K562 (cell line): ENCODE data around the gene PPP6R1. TPM values are rescaled to one million over a fixed set of nuclear protein-coding genes. Genes with fewer than 3 reads are reported as not detected.

Source experiments
- ATAC-seq: fragments of 200-7000 bp; cut with Tn5 transposase; 3 replicates; pipeline ENCODE4 v1.9.1; 2020; ENCODE audit warnings: moderate library complexity
- BruUV-seq: library from RNA; stranded (reverse); fragments of 400-500 nt; replicated peaks from 2 replicates; lab custom pipeline; 2021; lab: Mats Ljungman, UMichigan
- CTCF ChIA-PET: fragments of 300-600 bp; formaldehyde crosslinking; extraction: SDS; loops from one replicate; lab custom pipeline; 2021; ENCODE audit warnings: low intra/inter-chr PET ratio; lab: Yijun Ruan, JAX
- POLR2A ChIA-PET: fragments of 300-600, 350-650 bp; sonication (Branson Sonifier 250); formaldehyde crosslinking; extraction: SDS; loops from one replicate; lab custom pipeline; 2021; ENCODE audit warnings: antibody characterized with exemption, inconsistent platforms; lab: Yijun Ruan, JAX
- DNase-seq, 4 experiments: peaks; one replicate each; pipeline versions ENCODE4 v3.0.0 to v3.0.0-alpha.2; 2011 to 2018; ENCODE audit warnings: low spot score in 3 of 4, mixed read lengths in 3 of 4; ENCODE audit errors: extremely low read depth in 1 of 4
- FAIRE-seq: peaks from 2 replicates; lab custom pipeline; 2011; peaks lifted over from hg19 to GRCh38; lab: Jason Lieb, UNC
- H2AFZ ChIP-seq: 2 replicates; pipeline ENCODE4 v1.6.0; 2011; ENCODE audit warnings: low read depth, low read length, control low read depth, inconsistent platforms
- H3K27ac ChIP-seq: fragments of 200-600 bp; 3 replicates; pipeline ENCODE4 v1.8.0; 2011; ENCODE audit warnings: low read depth, mild to moderate bottlenecking, control low read depth, inconsistent platforms, low read length, moderate library complexity, mixed read lengths; ENCODE audit errors: extremely low read depth
- H3K27me3 ChIP-seq, 2 experiments: fragments of 300-600 bp in 1 of 2; 2 replicates in 1 of 2; 3 replicates in 1 of 2; pipeline versions ENCODE4 v1.6.0 to v1.8.0; 2011; ENCODE audit warnings: inconsistent platforms in 2 of 2, low read length in 2 of 2, mild to moderate bottlenecking in 1 of 2, mixed read lengths in 1 of 2, moderate library complexity in 1 of 2; ENCODE audit not compliant: control insufficient read depth in 2 of 2, insufficient read depth in 2 of 2
- H3K36me3 ChIP-seq: fragments of 300-600 bp; 3 replicates; pipeline ENCODE4 v1.8.0; 2011; ENCODE audit warnings: mild to moderate bottlenecking, low read length, inconsistent platforms; ENCODE audit not compliant: control insufficient read depth, insufficient read depth
- H3K4me1 ChIP-seq, 2 experiments: fragments of 200-600 bp in 1 of 2; replicated peaks in 1 of 2; 2 replicates in 1 of 2; 3 replicates in 1 of 2; pipeline versions ENCODE4 v1.5.1 to v1.8.0; 2011; ENCODE audit warnings: inconsistent platforms in 2 of 2, low read length in 2 of 2, mild to moderate bottlenecking in 1 of 2, mixed read lengths in 1 of 2, moderate library complexity in 1 of 2; ENCODE audit not compliant: control insufficient read depth in 2 of 2, insufficient read depth in 2 of 2
- H3K4me2 ChIP-seq: 2 replicates; pipeline ENCODE4 v1.6.1; 2011; ENCODE audit warnings: low read length, control low read depth, inconsistent platforms, mixed read lengths; ENCODE audit not compliant: insufficient read depth
- H3K4me3 ChIP-seq: fragments of 200-600 bp; sonication (generic), shearing (Covaris generic); 2 replicates; pipeline ENCODE4 v1.5.1; 2016; ENCODE audit warnings: control low read depth, inconsistent platforms
- H3K79me2 ChIP-seq: fragments of 200-600 bp; 3 replicates; pipeline ENCODE4 v1.8.0; 2011; ENCODE audit warnings: low read length, inconsistent platforms; ENCODE audit not compliant: control insufficient read depth, insufficient read depth
- H3K9ac ChIP-seq, 2 experiments: 2 replicates each; pipeline versions ENCODE4 v1.6.0 to v1.6.1; 2011; ENCODE audit warnings: low read depth in 2 of 2, low read length in 2 of 2, control low read depth in 1 of 2, inconsistent platforms in 1 of 2, mild to moderate bottlenecking in 1 of 2, mixed read lengths in 1 of 2; ENCODE audit not compliant: insufficient read depth in 1 of 2
- H3K9me1 ChIP-seq: one replicate; pipeline ENCODE4 v1.6.0; 2011; ENCODE audit warnings: inconsistent platforms, mild to moderate bottlenecking, low read length, moderate library complexity; ENCODE audit not compliant: control insufficient read depth, insufficient read depth
- H3K9me3 ChIP-seq: replicated peaks from 2 replicates; pipeline ENCODE4 v1.5.1; 2011; ENCODE audit warnings: low read depth, low read length, inconsistent platforms; ENCODE audit not compliant: control insufficient read depth, insufficient read depth
- H4K20me1 ChIP-seq: replicated peaks from 2 replicates; pipeline ENCODE4 v1.6.1; 2011; ENCODE audit warnings: low read length, inconsistent platforms, mixed read lengths; ENCODE audit not compliant: control insufficient read depth, insufficient read depth
- BRF1 ChIP-seq: IDR thresholded peaks from 3 replicates; pipeline ENCODE4 v1.6.1; 2011; ENCODE audit warnings: borderline replicate concordance, mild to moderate bottlenecking; ENCODE audit not compliant: insufficient read length; ENCODE audit errors: extremely low read depth
- KDM4B ChIP-seq, 2 experiments: fragments of 450-650 bp in 1 of 2; sonication (generic) in 1 of 2; IDR thresholded peaks; 2 replicates each; pipeline ENCODE4 v1.6.1; 2016 to 2017; ENCODE audit warnings: borderline replicate concordance in 2 of 2, antibody characterized with exemption in 1 of 2, low read depth in 1 of 2, mild to moderate bottlenecking in 1 of 2
- NR3C1 ChIP-seq: sonication (generic); formaldehyde crosslinking; IDR thresholded peaks from 2 replicates; pipeline ENCODE4 v1.8.1; 2022; ENCODE audit warnings: missing genetic modification reagents
- OTX1 ChIP-seq: fragments of 450-650 bp; formaldehyde crosslinking; IDR thresholded peaks from 2 replicates; pipeline ENCODE4 v1.4.0; 2022; ENCODE audit warnings: mild to moderate bottlenecking
- TAF1 ChIP-seq: IDR thresholded peaks from 2 replicates; pipeline ENCODE4 v1.6.1; 2011; ENCODE audit warnings: mild to moderate bottlenecking, low read length, moderate library complexity; ENCODE audit not compliant: insufficient read depth, control insufficient read depth, severe bottlenecking; ENCODE audit errors: extremely low read depth
- ZMIZ1 ChIP-seq, 2 experiments: fragments of 150-350 bp in 1 of 2; IDR thresholded peaks; 2 replicates each; pipeline ENCODE4 v1.6.1; 2012 to 2016; ENCODE audit warnings: low read depth in 2 of 2, low read length in 2 of 2, mild to moderate bottlenecking in 1 of 2, moderate library complexity in 1 of 2
- ZNF143 ChIP-seq: sonication (generic); formaldehyde crosslinking; IDR thresholded peaks from 2 replicates; pipeline ENCODE4 v1.9.0; 2022; ENCODE audit warnings: mild to moderate bottlenecking, missing genetic modification reagents
- ZNF175 ChIP-seq: fragments of 200-800 bp; sonication (Bioruptor generic); IDR thresholded peaks from 2 replicates; pipeline ENCODE4 v1.6.1; 2016; ENCODE audit warnings: low read depth, mild to moderate bottlenecking, missing genetic modification characterization, missing compliant biosample characterization
- ZNF197 ChIP-seq: fragments of 200-800 bp; sonication (Bioruptor generic); IDR thresholded peaks from 2 replicates; pipeline ENCODE4 v1.6.1; 2016; ENCODE audit warnings: low read depth, missing genetic modification characterization, missing compliant biosample characterization
- ZNF699 ChIP-seq: fragments of 250-450 bp; sonication (Bioruptor Pico); IDR thresholded peaks from 2 replicates; pipeline ENCODE4 v1.8.0; 2021; ENCODE audit warnings: mild to moderate bottlenecking, moderate library complexity; ENCODE audit not compliant: insufficient replicate concordance
- WGBS: fragments of 100-300 bp; shearing (Covaris generic); methylation state at CpG from one replicate; pipeline ENCODE4 v1.1.6; 2016; ENCODE audit warnings: low coverage, mixed read lengths; ENCODE audit not compliant: insufficient coverage; ENCODE audit errors: missing lambda C conversion rate; 5-methylcytosine and 5-hydroxymethylcytosine counted together
- in situ Hi-C: fragments of 300-500 bp; cut with MboI; formaldehyde crosslinking; loops from 4 replicates; pipeline ENCODE4 v1.15.0; 2018; ENCODE audit warnings: inconsistent platforms, mixed read lengths
- intact Hi-C: fragments of 100-400 bp; cut with micrococcal nuclease; formaldehyde crosslinking; loops from 2 replicates; pipeline ENCODE4 v1.14.2; 2022
- polyA plus RNA-seq, 8 experiments: library from polyadenylated mRNA; depleted of rRNA in 4 of 8; stranded (reverse) in 5 of 8; unstranded in 3 of 8; fragments of >200 nt; fragmentation: Nextera tagmentation in 2 of 8; fragmentation: Illumina TruSeq in 1 of 8; extraction: Ambion mirVana in 2 of 8; extraction: Trizol in 1 of 8; gene quantifications; 2 replicates each; pipeline versions ENCODE4 v1.2.1 to v1.2.3, GENCODE V29; 2011 to 2014; ENCODE audit warnings: inconsistent platforms in 1 of 8, missing spikeins in 1 of 8
- total RNA-seq, 7 experiments: library from RNA; depleted of rRNA in 6 of 7; stranded (reverse); fragments of >200 nt in 6 of 7; fragmentation: Illumina TruSeq in 2 of 7; extraction: Trizol in 2 of 7; gene quantifications; 2 replicates each; pipeline versions ENCODE4 v1.2.1 to v1.2.3, GENCODE V29; 2011 to 2021; ENCODE audit warnings: low replicate concordance in 1 of 7
- TF ChIP-seq, protein P1 (sequence below): fragments of 250-450 bp; sonication (Bioruptor Pico); IDR thresholded peaks from 2 replicates; pipeline ENCODE4 v1.5.0; 2022; ENCODE audit warnings: mild to moderate bottlenecking
- TF ChIP-seq, protein P2 (sequence below): fragments of 250-450 bp; sonication (Bioruptor Pico); IDR thresholded peaks from 2 replicates; pipeline ENCODE4 v1.8.0; 2021; ENCODE audit warnings: mild to moderate bottlenecking, moderate library complexity

Gene PPP6R1
- total and polyA plus RNA-seq, 9 of the 15 experiments (the other 6 are each of a cell fraction or from before 2014, with no cell fraction given): 0.48 to 135 (median 37.2) TPM

DNA sequence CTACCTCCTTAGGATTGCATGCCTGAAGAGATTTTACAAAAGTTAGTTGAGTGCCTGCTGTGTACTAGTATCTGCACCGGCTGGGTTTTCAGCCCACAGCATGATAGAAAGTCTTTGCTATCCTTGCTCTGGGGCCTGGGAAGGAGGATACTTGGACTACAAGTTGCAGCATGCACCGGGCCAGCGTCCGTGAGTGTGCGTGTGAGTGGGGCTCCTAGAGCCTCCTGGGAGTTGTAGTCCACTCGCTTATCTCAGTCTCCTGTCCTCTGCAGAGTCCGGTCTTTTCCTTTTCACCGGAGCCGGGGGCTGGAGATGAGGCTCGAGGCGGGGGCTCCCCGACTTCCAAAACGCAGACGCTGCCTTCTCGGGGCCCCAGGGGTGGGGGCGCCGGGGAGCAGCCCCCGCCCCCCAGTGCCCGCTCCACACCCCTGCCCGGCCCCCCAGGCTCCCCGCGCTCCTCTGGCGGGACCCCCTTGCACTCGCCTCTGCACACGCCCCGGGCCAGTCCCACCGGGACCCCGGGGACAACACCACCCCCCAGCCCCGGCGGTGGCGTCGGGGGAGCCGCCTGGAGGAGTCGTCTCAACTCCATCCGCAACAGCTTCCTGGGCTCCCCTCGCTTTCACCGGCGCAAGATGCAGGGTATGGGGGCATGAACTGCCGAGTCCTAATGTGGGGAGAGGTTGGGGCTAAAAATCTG, 45.6 kb upstream of the PPP6R1 start:
- FAIRE-seq (peak; percentile 87), DNase-seq (peak; percentile 69 to 86 (median 78)), ATAC-seq (peak; percentile 92)
- Histone ChIP-seq H3K4me1 (peaks cover 9 to 44% of the 10 kb centered on the region in 2 experiments; a peak in 4 of 5 replicates), H3K27ac (no peak overlapping the region), H4K20me1 (no peaks in the 10 kb centered on the region), H3K4me2 (no peak overlapping the region), H3K9ac (no peak overlapping the region), H3K9me1 (no peaks in the 10 kb centered on the region), H3K79me2 (no peaks in the 10 kb centered on the region), H3K36me3 (peaks cover 5% of the 10 kb centered on the region; the same call in 1 of the 3 replicates), H2AFZ (no peak overlapping the region), H3K4me3 (no peak overlapping the region), H3K9me3 (no peaks in the 10 kb centered on the region; the same call in 1 of the 2 replicates), H3K27me3 (no peaks in the 10 kb centered on the region)
- CTCF ChIA-PET: no interaction called here
- POLR2A ChIA-PET: interaction anchor here (0.9 to 2.6 kb wide), 2 partner anchors 16 to 103 kb away, joined by 3 to 12 read pairs; partner anchors contain the start of gene UBE2S
- in situ Hi-C loops: no loop called here
- intact Hi-C loops: loop anchor here (5.0 kb wide), 2 partner anchors 33 to 83 kb away; partner anchors contain the start of genes KMT5C and RPL28
- WGBS: 50% methylated on average over 23 of the region's 39 CpGs
- no TSS peak for BruUV-seq
- TF ChIP-seq, protein P1, sequence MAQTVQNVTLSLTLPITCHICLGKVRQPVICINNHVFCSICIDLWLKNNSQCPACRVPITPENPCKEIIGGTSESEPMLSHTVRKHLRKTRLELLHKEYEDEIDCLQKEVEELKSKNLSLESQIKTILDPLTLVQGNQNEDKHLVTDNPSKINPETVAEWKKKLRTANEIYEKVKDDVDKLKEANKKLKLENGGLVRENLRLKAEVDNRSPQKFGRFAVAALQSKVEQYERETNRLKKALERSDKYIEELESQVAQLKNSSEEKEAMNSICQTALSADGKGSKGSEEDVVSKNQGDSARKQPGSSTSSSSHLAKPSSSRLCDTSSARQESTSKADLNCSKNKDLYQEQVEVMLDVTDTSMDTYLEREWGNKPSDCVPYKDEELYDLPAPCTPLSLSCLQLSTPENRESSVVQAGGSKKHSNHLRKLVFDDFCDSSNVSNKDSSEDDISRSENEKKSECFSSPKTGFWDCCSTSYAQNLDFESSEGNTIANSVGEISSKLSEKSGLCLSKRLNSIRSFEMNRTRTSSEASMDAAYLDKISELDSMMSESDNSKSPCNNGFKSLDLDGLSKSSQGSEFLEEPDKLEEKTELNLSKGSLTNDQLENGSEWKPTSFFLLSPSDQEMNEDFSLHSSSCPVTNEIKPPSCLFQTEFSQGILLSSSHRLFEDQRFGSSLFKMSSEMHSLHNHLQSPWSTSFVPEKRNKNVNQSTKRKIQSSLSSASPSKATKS: no peak
- TF ChIP-seq BRF1: no peak
- TF ChIP-seq NR3C1 (CRISPR knock-in tag): no peak
- TF ChIP-seq KDM4B (IDR thresholded peaks at IDR 0.05; ENCODE audit: borderline replicate concordance in 2 of 2, low read depth in 1 of 2): peak in 1 of 2 experiments; percentile 30; a peak in 1 of 4 replicates
- 0 out of 2 replicates have a peak, but pooled peaks have one; percentile 0 for TF ChIP-seq ZNF175
- TF ChIP-seq ZNF143 (CRISPR knock-in tag): peak; percentile 92
- no peak for TF ChIP-seq TAF1
- TF ChIP-seq, protein P2, sequence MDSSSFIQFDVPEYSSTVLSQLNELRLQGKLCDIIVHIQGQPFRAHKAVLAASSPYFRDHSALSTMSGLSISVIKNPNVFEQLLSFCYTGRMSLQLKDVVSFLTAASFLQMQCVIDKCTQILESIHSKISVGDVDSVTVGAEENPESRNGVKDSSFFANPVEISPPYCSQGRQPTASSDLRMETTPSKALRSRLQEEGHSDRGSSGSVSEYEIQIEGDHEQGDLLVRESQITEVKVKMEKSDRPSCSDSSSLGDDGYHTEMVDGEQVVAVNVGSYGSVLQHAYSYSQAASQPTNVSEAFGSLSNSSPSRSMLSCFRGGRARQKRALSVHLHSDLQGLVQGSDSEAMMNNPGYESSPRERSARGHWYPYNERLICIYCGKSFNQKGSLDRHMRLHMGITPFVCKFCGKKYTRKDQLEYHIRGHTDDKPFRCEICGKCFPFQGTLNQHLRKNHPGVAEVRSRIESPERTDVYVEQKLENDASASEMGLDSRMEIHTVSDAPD (CRISPR knock-in tag): no peak
- no peak for TF ChIP-seq OTX1
- 0 out of 4 replicates have a peak, but pooled peaks of 1 of the 2 experiments have one; percentile 55 for TF ChIP-seq ZMIZ1 (IDR thresholded peaks at IDR 0.05; ENCODE audit: low read depth in 2 of 2, low read length in 2 of 2)
- TF ChIP-seq ZNF197: 0 out of 2 replicates have a peak, but pooled peaks have one; percentile 66
- TF ChIP-seq ZNF699 (CRISPR knock-in tag): no peak
